ENCODE measurements around the gene NTM. TPM values are rescaled to one million over a fixed set of nuclear protein-coding genes. Genes with fewer than 3 reads are reported as not detected.
A peak's percentile ranks its signal among the peaks of the same experiment; 100 is the strongest.

The NTM gene
- polyA plus RNA-seq, 1 donor from 2014 or later = 39.4 TPM

DNA sequence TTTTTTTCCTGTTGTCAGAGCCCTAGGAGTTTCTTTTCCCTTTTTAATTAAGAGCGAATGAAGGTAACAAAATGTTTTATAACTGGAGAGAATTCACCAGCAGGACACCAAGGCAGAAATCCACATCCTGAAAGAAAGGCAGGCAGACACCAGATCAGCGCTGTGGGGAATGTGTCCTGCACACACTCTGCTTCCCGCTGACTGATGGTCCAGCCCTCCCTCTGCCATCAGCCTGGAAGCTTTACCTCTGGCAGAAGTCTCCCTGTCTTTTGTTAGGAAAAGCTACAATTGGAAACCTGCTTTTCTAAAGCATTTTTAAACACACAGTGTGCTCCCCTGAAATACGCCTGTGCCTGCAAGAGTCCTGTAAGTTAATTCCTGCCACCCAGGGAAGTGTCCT lies 638.5 kb downstream of the NTM start:
- no peaks in the 10 kb centered on the region for H3K27me3 ChIP-seq (ENCODE audit: insufficient read depth, low read depth, low read length)
- no peaks in the 10 kb centered on the region for H3K9me3 ChIP-seq (ENCODE audit: low read length)
- H3K9ac ChIP-seq (ENCODE audit: low read length) = peak overlapping the region; percentile 58
- TF ChIP-seq, protein P1, sequence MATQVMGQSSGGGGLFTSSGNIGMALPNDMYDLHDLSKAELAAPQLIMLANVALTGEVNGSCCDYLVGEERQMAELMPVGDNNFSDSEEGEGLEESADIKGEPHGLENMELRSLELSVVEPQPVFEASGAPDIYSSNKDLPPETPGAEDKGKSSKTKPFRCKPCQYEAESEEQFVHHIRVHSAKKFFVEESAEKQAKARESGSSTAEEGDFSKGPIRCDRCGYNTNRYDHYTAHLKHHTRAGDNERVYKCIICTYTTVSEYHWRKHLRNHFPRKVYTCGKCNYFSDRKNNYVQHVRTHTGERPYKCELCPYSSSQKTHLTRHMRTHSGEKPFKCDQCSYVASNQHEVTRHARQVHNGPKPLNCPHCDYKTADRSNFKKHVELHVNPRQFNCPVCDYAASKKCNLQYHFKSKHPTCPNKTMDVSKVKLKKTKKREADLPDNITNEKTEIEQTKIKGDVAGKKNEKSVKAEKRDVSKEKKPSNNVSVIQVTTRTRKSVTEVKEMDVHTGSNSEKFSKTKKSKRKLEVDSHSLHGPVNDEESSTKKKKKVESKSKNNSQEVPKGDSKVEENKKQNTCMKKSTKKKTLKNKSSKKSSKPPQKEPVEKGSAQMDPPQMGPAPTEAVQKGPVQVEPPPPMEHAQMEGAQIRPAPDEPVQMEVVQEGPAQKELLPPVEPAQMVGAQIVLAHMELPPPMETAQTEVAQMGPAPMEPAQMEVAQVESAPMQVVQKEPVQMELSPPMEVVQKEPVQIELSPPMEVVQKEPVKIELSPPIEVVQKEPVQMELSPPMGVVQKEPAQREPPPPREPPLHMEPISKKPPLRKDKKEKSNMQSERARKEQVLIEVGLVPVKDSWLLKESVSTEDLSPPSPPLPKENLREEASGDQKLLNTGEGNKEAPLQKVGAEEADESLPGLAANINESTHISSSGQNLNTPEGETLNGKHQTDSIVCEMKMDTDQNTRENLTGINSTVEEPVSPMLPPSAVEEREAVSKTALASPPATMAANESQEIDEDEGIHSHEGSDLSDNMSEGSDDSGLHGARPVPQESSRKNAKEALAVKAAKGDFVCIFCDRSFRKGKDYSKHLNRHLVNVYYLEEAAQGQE (IDR thresholded peaks at IDR 0.05; ENCODE audit: borderline replicate concordance) = peak; percentile 4
- TF ChIP-seq RAD21 (conservative IDR thresholded peaks at IDR 0.05) (peak; percentile 20), POLR2AphosphoS5 (IDR thresholded peaks at IDR 0.05) (peak; percentile 23)
- TF ChIP-seq, protein P2, sequence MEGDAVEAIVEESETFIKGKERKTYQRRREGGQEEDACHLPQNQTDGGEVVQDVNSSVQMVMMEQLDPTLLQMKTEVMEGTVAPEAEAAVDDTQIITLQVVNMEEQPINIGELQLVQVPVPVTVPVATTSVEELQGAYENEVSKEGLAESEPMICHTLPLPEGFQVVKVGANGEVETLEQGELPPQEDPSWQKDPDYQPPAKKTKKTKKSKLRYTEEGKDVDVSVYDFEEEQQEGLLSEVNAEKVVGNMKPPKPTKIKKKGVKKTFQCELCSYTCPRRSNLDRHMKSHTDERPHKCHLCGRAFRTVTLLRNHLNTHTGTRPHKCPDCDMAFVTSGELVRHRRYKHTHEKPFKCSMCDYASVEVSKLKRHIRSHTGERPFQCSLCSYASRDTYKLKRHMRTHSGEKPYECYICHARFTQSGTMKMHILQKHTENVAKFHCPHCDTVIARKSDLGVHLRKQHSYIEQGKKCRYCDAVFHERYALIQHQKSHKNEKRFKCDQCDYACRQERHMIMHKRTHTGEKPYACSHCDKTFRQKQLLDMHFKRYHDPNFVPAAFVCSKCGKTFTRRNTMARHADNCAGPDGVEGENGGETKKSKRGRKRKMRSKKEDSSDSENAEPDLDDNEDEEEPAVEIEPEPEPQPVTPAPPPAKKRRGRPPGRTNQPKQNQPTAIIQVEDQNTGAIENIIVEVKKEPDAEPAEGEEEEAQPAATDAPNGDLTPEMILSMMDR (IDR thresholded peaks at IDR 0.05; ENCODE audit: poor library complexity, severe bottlenecking) = no peak
- H3K4me2 ChIP-seq (ENCODE audit: low read length) = no peak overlapping the region
- no peaks in the 10 kb centered on the region for H4K20me1 ChIP-seq (ENCODE audit: insufficient read depth)
- no peak overlapping the region for H2AFZ ChIP-seq (ENCODE audit: low read depth, low read length)
- H3F3A ChIP-seq (ENCODE audit: insufficient read depth, low read length, poor library complexity, severe bottlenecking) = peaks cover 6% of the 10 kb centered on the region
- H3K9me2 ChIP-seq (ENCODE audit: insufficient read depth, low read length) = no peaks in the 10 kb centered on the region
- H3K36me3 ChIP-seq (ENCODE audit: insufficient read depth, low read length) = no peaks in the 10 kb centered on the region
- H3K79me2 ChIP-seq (replicated peaks; ENCODE audit: insufficient read depth, low read length) = no peaks in the 10 kb centered on the region
- H3K4me3 ChIP-seq (ENCODE audit: low read length) = peak overlapping the region; percentile 6
- peak overlapping the region; percentile 88 for H3K27ac ChIP-seq (ENCODE audit: low read length)

DNA sequence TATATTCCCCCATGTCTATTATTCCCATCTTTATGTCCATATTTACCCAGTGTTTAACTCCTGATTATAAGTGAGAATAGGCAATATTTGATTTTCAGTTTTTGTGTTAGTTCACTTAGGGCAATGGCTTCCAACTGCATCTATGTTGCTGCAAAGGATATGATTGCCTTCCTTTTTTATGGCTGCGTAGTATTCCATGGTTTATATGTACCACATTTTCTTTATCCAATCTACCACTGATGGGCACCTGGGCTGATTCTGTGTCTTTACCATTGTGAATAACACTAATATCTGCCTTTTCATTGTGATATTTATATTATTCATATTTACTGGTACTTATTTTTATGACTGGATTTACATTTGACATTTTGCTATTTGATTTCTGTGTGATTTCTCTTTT lies 649.6 kb downstream of the NTM start:
- Histone ChIP-seq H3K79me2 (replicated peaks; ENCODE audit: insufficient read depth, low read length) (no peaks in the 10 kb centered on the region), H3K9me3 (ENCODE audit: low read length) (no peaks in the 10 kb centered on the region)

More for the DNA sequence above, 649.6 kb downstream of the NTM start:
- Histone ChIP-seq H3K27me3 (ENCODE audit: insufficient read depth, low read depth, low read length) (no peaks in the 10 kb centered on the region), H4K20me1 (ENCODE audit: insufficient read depth) (no peaks in the 10 kb centered on the region), H3K4me2 (ENCODE audit: low read length) (no peak overlapping the region), H3K4me3 (ENCODE audit: low read length) (no peak overlapping the region), H3K9me2 (ENCODE audit: insufficient read depth, low read length) (no peaks in the 10 kb centered on the region), H3K36me3 (ENCODE audit: insufficient read depth, low read length) (no peaks in the 10 kb centered on the region), H2AFZ (ENCODE audit: low read depth, low read length) (no peak overlapping the region), H3K27ac (ENCODE audit: low read length) (no peak overlapping the region), H3K9ac (ENCODE audit: low read length) (no peak overlapping the region), H3F3A (ENCODE audit: insufficient read depth, low read length, poor library complexity, severe bottlenecking) (no peaks in the 10 kb centered on the region)
- TF ChIP-seq MXI1 (conservative IDR thresholded peaks at IDR 0.05; ENCODE audit: poor library complexity, severe bottlenecking) (no peak), EZH2 (IDR thresholded peaks at IDR 0.05; ENCODE audit: borderline replicate concordance, insufficient read depth, low read length, poor library complexity, severe bottlenecking) (no peak), SMC3 (conservative IDR thresholded peaks at IDR 0.05; ENCODE audit: poor library complexity) (no peak), POLR2AphosphoS5 (IDR thresholded peaks at IDR 0.05) (no peak), EP300 (conservative IDR thresholded peaks at IDR 0.05; ENCODE audit: poor library complexity, severe bottlenecking) (no peak), RAD21 (conservative IDR thresholded peaks at IDR 0.05) (no peak), TAF1 (IDR thresholded peaks at IDR 0.05; ENCODE audit: low read depth) (no peak)
- TF ChIP-seq, protein P1 (IDR thresholded peaks at IDR 0.05; ENCODE audit: borderline replicate concordance) = no peak
- TF ChIP-seq, protein P2 (IDR thresholded peaks at IDR 0.05; ENCODE audit: poor library complexity, severe bottlenecking) = no peak

Data from neural cell (in vitro differentiated cells).